H1 (cell line): ENCODE data around the gene TSTD2. TPM values are rescaled to one million over a fixed set of nuclear protein-coding genes. Genes with fewer than 3 reads are reported as not detected.

ENCODE experiments used
- CTCF ChIA-PET: fragments of 300-600 bp; sonication (Branson Sonifier 250); formaldehyde crosslinking; loops from one replicate; lab custom pipeline; 2021; ENCODE audit not compliant: partially characterized antibody; lab: Charles Lee
- POLR2A ChIA-PET: fragments of 300-600 bp; sonication (Branson Sonifier 250); formaldehyde crosslinking; loops from one replicate; lab custom pipeline; 2021; ENCODE audit warnings: inconsistent platforms; ENCODE audit not compliant: partially characterized antibody; lab: Charles Lee
- DNase-seq, 2 experiments: peaks; one replicate each; pipeline versions ENCODE4 v3.0.0 to v3.0.0-alpha.2; 2010 to 2022; ENCODE audit warnings: low spot score in 2 of 2, low read depth in 1 of 2, mixed read lengths in 1 of 2
- FAIRE-seq: peaks from 2 replicates; lab custom pipeline; 2011; peaks lifted over from hg19 to GRCh38; lab: Jason Lieb, UNC
- H2AFZ ChIP-seq: 2 replicates; pipeline ENCODE4 v1.8.1; 2012; ENCODE audit warnings: low read length, inconsistent platforms
- H2AK5ac ChIP-seq: 2 replicates; pipeline ENCODE4 v1.6.1; 2013; ENCODE audit warnings: low read depth, low read length
- H2BK120ac ChIP-seq: replicated peaks from 2 replicates; pipeline ENCODE3; 2013; ENCODE audit warnings: low read depth, low read length, inconsistent platforms
- H2BK12ac ChIP-seq: 2 replicates; pipeline ENCODE4 v1.6.1; 2013; ENCODE audit warnings: low read depth, low read length
- H2BK15ac ChIP-seq: 2 replicates; pipeline ENCODE4 v1.6.1; 2013; ENCODE audit warnings: low read length
- H2BK20ac ChIP-seq: 2 replicates; pipeline ENCODE4 v1.6.1; 2013; ENCODE audit warnings: low read length
- H2BK5ac ChIP-seq: 2 replicates; pipeline ENCODE4 v1.6.1; 2013; ENCODE audit warnings: low read depth, low read length
- H3K14ac ChIP-seq: 2 replicates; pipeline ENCODE4 v1.6.1; 2013; ENCODE audit warnings: inconsistent platforms; ENCODE audit not compliant: insufficient read length
- H3K18ac ChIP-seq: 2 replicates; pipeline ENCODE4 v1.6.1; 2013; ENCODE audit warnings: low read length; ENCODE audit errors: extremely low read depth
- H3K23ac ChIP-seq: 2 replicates; pipeline ENCODE4 v1.6.1; 2013; ENCODE audit warnings: inconsistent platforms; ENCODE audit not compliant: insufficient read length
- H3K23me2 ChIP-seq: 2 replicates; pipeline ENCODE4 v1.6.1; 2013; ENCODE audit warnings: low read depth, low read length
- H3K27ac ChIP-seq: 2 replicates; pipeline ENCODE4 v1.6.1; 2011; ENCODE audit warnings: low read depth, low read length, inconsistent platforms
- H3K27me3 ChIP-seq, 4 experiments: replicated peaks in 1 of 4; 1 replicate in 1 of 4; 2 replicates in 3 of 4; pipeline versions ENCODE4 v1.6.1 to v1.8.1; 2011 to 2013; ENCODE audit warnings: low read length in 3 of 4, mild to moderate bottlenecking in 3 of 4, inconsistent platforms in 2 of 4, mixed read lengths in 2 of 4, moderate library complexity in 1 of 4; ENCODE audit not compliant: control insufficient read depth in 3 of 4, insufficient read depth in 3 of 4; ENCODE audit errors: extremely low read depth in 1 of 4
- H3K36me3 ChIP-seq, 4 experiments: 2 replicates each; pipeline versions ENCODE4 v1.6.1 to v1.8.1; 2011 to 2013; ENCODE audit warnings: mild to moderate bottlenecking in 4 of 4, low read length in 3 of 4, moderate library complexity in 2 of 4, control low read depth in 1 of 4, inconsistent platforms in 1 of 4; ENCODE audit not compliant: insufficient read depth in 4 of 4, control insufficient read depth in 2 of 4
- H3K4ac ChIP-seq: replicated peaks from 2 replicates; pipeline ENCODE3; 2013; ENCODE audit warnings: low read length, low read depth, mixed read lengths, inconsistent platforms; ENCODE audit not compliant: insufficient read length
- H3K4me1 ChIP-seq, 4 experiments: replicated peaks in 1 of 4; 1 replicate in 1 of 4; 2 replicates in 3 of 4; pipeline versions ENCODE4 v1.6.1 to v1.8.1; 2011 to 2013; ENCODE audit warnings: low read length in 3 of 4, inconsistent platforms in 2 of 4, mixed read lengths in 1 of 4; ENCODE audit not compliant: insufficient read depth in 4 of 4, control insufficient read depth in 3 of 4
- H3K4me2 ChIP-seq, 2 experiments: 2 replicates each; pipeline versions ENCODE4 v1.6.1 to v1.8.1; 2011 to 2013; ENCODE audit warnings: low read depth in 2 of 2, low read length in 2 of 2, control low read depth in 1 of 2, inconsistent platforms in 1 of 2, mild to moderate bottlenecking in 1 of 2; ENCODE audit not compliant: insufficient read depth in 1 of 2
- H3K4me3 ChIP-seq, 4 experiments: fragments of 200-600, 300-600 bp in 1 of 4; sonication (generic), shearing (Covaris generic), sonication (Bioruptor Twin) in 1 of 4; 2 replicates each; pipeline versions ENCODE4 v1.5.1 to v1.8.1; 2011 to 2016; ENCODE audit warnings: low read length in 4 of 4, low read depth in 3 of 4, control low read depth in 2 of 4, inconsistent platforms in 2 of 4, mild to moderate bottlenecking in 2 of 4, mixed read lengths in 1 of 4, moderate library complexity in 1 of 4; ENCODE audit not compliant: insufficient read depth in 2 of 4; ENCODE audit errors: extremely low read depth in 1 of 4
- H3K56ac ChIP-seq: replicated peaks from 2 replicates; pipeline ENCODE3; 2013; ENCODE audit warnings: low read depth, mild to moderate bottlenecking, mixed read lengths, low read length, inconsistent platforms; ENCODE audit not compliant: insufficient read length
- H3K79me1 ChIP-seq: 2 replicates; pipeline ENCODE4 v1.6.1; 2013; ENCODE audit warnings: low read depth, low read length, control low read depth
- H3K79me2 ChIP-seq, 2 experiments: 2 replicates each; pipeline versions ENCODE4 v1.6.1 to v1.8.1; 2012 to 2013; ENCODE audit warnings: low read length in 2 of 2, mild to moderate bottlenecking in 2 of 2, inconsistent platforms in 1 of 2; ENCODE audit not compliant: insufficient read depth in 2 of 2, control insufficient read depth in 1 of 2
- H3K9ac ChIP-seq, 4 experiments: replicated peaks in 1 of 4; 1 replicate in 1 of 4; 2 replicates in 3 of 4; pipeline versions ENCODE4 v1.6.1 to v1.8.1; 2011 to 2013; ENCODE audit warnings: low read depth in 3 of 4, low read length in 3 of 4, control low read depth in 2 of 4, mild to moderate bottlenecking in 2 of 4, moderate library complexity in 2 of 4, inconsistent platforms in 1 of 4; ENCODE audit errors: extremely low read depth in 1 of 4
- H3K9me3 ChIP-seq, 2 experiments: 2 replicates each; pipeline versions ENCODE4 v1.6.1 to v1.8.1; 2012 to 2013; ENCODE audit warnings: mild to moderate bottlenecking in 2 of 2, moderate library complexity in 2 of 2, control low read depth in 1 of 2, inconsistent platforms in 1 of 2, low read depth in 1 of 2, low read length in 1 of 2, mixed read lengths in 1 of 2; ENCODE audit not compliant: insufficient read depth in 2 of 2
- H4K20me1 ChIP-seq, 2 experiments: replicated peaks in 1 of 2; 2 replicates each; pipeline versions ENCODE3 to v1.8.1; 2011 to 2013; ENCODE audit warnings: inconsistent platforms in 2 of 2, low read length in 2 of 2, mild to moderate bottlenecking in 1 of 2; ENCODE audit not compliant: insufficient read depth in 2 of 2, control insufficient read depth in 1 of 2
- H4K5ac ChIP-seq: 2 replicates; pipeline ENCODE4 v1.6.1; 2013; ENCODE audit warnings: low read length, low read depth, mixed read lengths, inconsistent platforms; ENCODE audit not compliant: insufficient read length
- H4K8ac ChIP-seq: 2 replicates; pipeline ENCODE4 v1.8.0; 2013; ENCODE audit warnings: mild to moderate bottlenecking, moderate library complexity, low read length, inconsistent platforms; ENCODE audit not compliant: insufficient read depth; ENCODE audit errors: extremely low read depth
- H4K91ac ChIP-seq: replicated peaks from 2 replicates; pipeline ENCODE3; 2013; ENCODE audit warnings: low read length, mixed read lengths, inconsistent platforms; ENCODE audit not compliant: insufficient read length
- CTBP2 ChIP-seq: IDR thresholded peaks from 2 replicates; pipeline ENCODE4 v1.7.0; 2011; ENCODE audit warnings: borderline replicate concordance, mild to moderate bottlenecking, moderate library complexity, mixed read lengths, low read length; ENCODE audit not compliant: insufficient read depth, insufficient read length
- MAFK ChIP-seq: IDR thresholded peaks from 2 replicates; pipeline ENCODE4 v1.6.1; 2012; ENCODE audit warnings: low read depth, mild to moderate bottlenecking, improper control_type of control experiment, low read length
- POU5F1 ChIP-seq: IDR thresholded peaks from 2 replicates; pipeline ENCODE4 v1.6.1; 2011; ENCODE audit warnings: low read depth, mild to moderate bottlenecking, low read length, moderate library complexity
- RAD21 ChIP-seq, 2 experiments: IDR thresholded peaks in 1 of 2; conservative IDR thresholded peaks in 1 of 2; 2 replicates each; pipeline ENCODE4 v1.6.1; 2011; ENCODE audit warnings: low read depth in 2 of 2, low read length in 2 of 2, improper control_type of control experiment in 1 of 2, inconsistent platforms in 1 of 2, mild to moderate bottlenecking in 1 of 2, moderate library complexity in 1 of 2
- SIRT6 ChIP-seq: IDR thresholded peaks from one replicate; pipeline ENCODE4 v1.7.1; 2012; ENCODE audit warnings: low read length, inconsistent platforms
- SP2 ChIP-seq: IDR thresholded peaks from 2 replicates; pipeline ENCODE4 v1.6.1; 2012; ENCODE audit warnings: mild to moderate bottlenecking, low read length, inconsistent platforms
- SP4 ChIP-seq: IDR thresholded peaks from 2 replicates; pipeline ENCODE4 v1.6.1; 2012; ENCODE audit warnings: low read length, inconsistent platforms
- TBP ChIP-seq: IDR thresholded peaks from 2 replicates; pipeline ENCODE4 v1.6.1; 2011; ENCODE audit warnings: low read depth, low read length, improper control_type of control experiment
- TEAD4 ChIP-seq: IDR thresholded peaks from 2 replicates; pipeline ENCODE4 v1.6.1; 2012; ENCODE audit warnings: low read depth, low read length, inconsistent platforms, mixed read lengths
- ZNF274 ChIP-seq: IDR thresholded peaks from 2 replicates; pipeline ENCODE4 v1.7.0; 2012; ENCODE audit warnings: low read length, borderline replicate concordance; ENCODE audit errors: extremely low read depth
- polyA plus RNA-seq, 7 experiments: library from polyadenylated mRNA; depleted of rRNA in 3 of 7; stranded (reverse) in 5 of 7; unstranded in 2 of 7; fragments of >200 nt in 5 of 7; fragments of 200-250 nt in 2 of 7; gene quantifications; 1 replicate in 5 of 7; 2 replicates in 1 of 7; 4 replicates in 1 of 7; pipeline versions ENCODE4 v1.2.1 to v1.2.3, GENCODE V29; 2011 to 2013; ENCODE audit warnings: missing spikeins in 2 of 7, mixed read lengths in 2 of 7
- total RNA-seq: library from RNA; stranded (reverse); fragmentation: NEBNext Ultra II Directional; extraction: Animal tissue kit (Norgen Biotek cat#: 25700); gene quantifications from 2 replicates; pipeline ENCODE4 v1.2.1, GENCODE V29; 2021
- TF ChIP-seq, protein P1 (sequence below), 3 experiments: IDR thresholded peaks; 1 replicate in 2 of 3; 2 replicates in 1 of 3; pipeline versions ENCODE4 v1.5.1 to v1.6.1; 2011; ENCODE audit warnings: low read length in 3 of 3, mild to moderate bottlenecking in 3 of 3, inconsistent platforms in 2 of 3, low read depth in 1 of 3, moderate library complexity in 1 of 3; ENCODE audit not compliant: insufficient read depth in 1 of 3; ENCODE audit errors: control extremely low read depth in 1 of 3

Gene TSTD2
- total and polyA plus RNA-seq, 2 of the 8 experiments (the other 6 are each of a cell fraction or from before 2014, with no cell fraction given): 16.1 to 17.5 TPM

GRCh38 chr9:97615439-97616072, 17.6 kb downstream of the TSTD2 start:
- CTCF ChIA-PET: interaction anchor here (0.5 to 8.9 kb wide), 44 partner anchors 8 to 758 kb away, joined by 3 to 205 read pairs (median 4); partner anchors contain the start of genes NCBP1, TMOD1 and TSTD2
- Histone ChIP-seq H2BK20ac (no peak overlapping the region), H2AK5ac (no peak overlapping the region), H3K4ac (no peak overlapping the region), H3K27ac (no peak overlapping the region), H2BK15ac (no peak overlapping the region), H2AFZ (no peak overlapping the region), H3K79me1 (0 out of 2 replicates have a peak, but pooled peaks cover 2% of the 10 kb centered on the region), H3K4me3 (no peak overlapping the region), H3K23ac (no peak overlapping the region), H3K4me2 (no peak overlapping the region), H2BK120ac (no peak overlapping the region), H4K5ac (no peak overlapping the region), H3K14ac (no peak overlapping the region), H4K91ac (no peak overlapping the region), H4K8ac (no peak overlapping the region), H3K9me3 (no peaks in the 10 kb centered on the region; a peak in 1 of 4 replicates), H3K27me3 (no peaks in the 10 kb centered on the region), H3K36me3 (peaks cover 3 to 29% (median 14%) of the 10 kb centered on the region in 4 experiments; a peak in 6 of 8 replicates), H3K18ac (no peak overlapping the region), H3K23me2 (no peaks in the 10 kb centered on the region), H4K20me1 (peaks cover 0 to 4% of the 10 kb centered on the region in 2 experiments), H2BK12ac (no peak overlapping the region), H2BK5ac (no peak overlapping the region), H3K4me1 (no peaks in the 10 kb centered on the region), H3K56ac (no peak overlapping the region), H3K9ac (no peak overlapping the region), H3K79me2 (no peaks in the 10 kb centered on the region)
- DNase-seq (peak in 1 of 2 experiments; percentile 66), FAIRE-seq (peak; percentile 70)
- POLR2A ChIA-PET: interaction anchor here (0.6 to 2.0 kb wide), 4 partner anchors 13 to 273 kb away, joined by 3 to 7 read pairs (median 4); partner anchors contain the start of genes NCBP1 and TSTD2
- peak; percentile 76 to 84 for TF ChIP-seq RAD21 (IDR thresholded peaks at IDR 0.05 in 1 of 2, conservative IDR thresholded peaks at IDR 0.05 in 1 of 2; ENCODE audit: low read depth in 2 of 2, low read length in 2 of 2)
- TF ChIP-seq POU5F1: 0 out of 2 replicates have a peak, but pooled peaks have one; percentile 5
- TF ChIP-seq SP2: no peak
- TF ChIP-seq SIRT6: no peak
- no peak for TF ChIP-seq TBP
- TF ChIP-seq ZNF274: no peak
- no peak for TF ChIP-seq MAFK
- TF ChIP-seq TEAD4: 0 out of 2 replicates have a peak, but pooled peaks have one; percentile 49
- no peak for TF ChIP-seq CTBP2
- no peak for TF ChIP-seq SP4
- TF ChIP-seq, protein P1, sequence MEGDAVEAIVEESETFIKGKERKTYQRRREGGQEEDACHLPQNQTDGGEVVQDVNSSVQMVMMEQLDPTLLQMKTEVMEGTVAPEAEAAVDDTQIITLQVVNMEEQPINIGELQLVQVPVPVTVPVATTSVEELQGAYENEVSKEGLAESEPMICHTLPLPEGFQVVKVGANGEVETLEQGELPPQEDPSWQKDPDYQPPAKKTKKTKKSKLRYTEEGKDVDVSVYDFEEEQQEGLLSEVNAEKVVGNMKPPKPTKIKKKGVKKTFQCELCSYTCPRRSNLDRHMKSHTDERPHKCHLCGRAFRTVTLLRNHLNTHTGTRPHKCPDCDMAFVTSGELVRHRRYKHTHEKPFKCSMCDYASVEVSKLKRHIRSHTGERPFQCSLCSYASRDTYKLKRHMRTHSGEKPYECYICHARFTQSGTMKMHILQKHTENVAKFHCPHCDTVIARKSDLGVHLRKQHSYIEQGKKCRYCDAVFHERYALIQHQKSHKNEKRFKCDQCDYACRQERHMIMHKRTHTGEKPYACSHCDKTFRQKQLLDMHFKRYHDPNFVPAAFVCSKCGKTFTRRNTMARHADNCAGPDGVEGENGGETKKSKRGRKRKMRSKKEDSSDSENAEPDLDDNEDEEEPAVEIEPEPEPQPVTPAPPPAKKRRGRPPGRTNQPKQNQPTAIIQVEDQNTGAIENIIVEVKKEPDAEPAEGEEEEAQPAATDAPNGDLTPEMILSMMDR (IDR thresholded peaks at IDR 0.05; ENCODE audit: control extremely low read depth in 1 of 3, insufficient read depth in 1 of 3, low read depth in 1 of 3, low read length in 3 of 3): peak in 2 of 3 experiments; percentile 69 to 83; a peak in 3 of 4 replicates
